ENCODE data around the gene CCDC92. TPM values are rescaled to one million over a fixed set of nuclear protein-coding genes. Genes with fewer than 3 reads are reported as not detected.

CCDC92 gene
- total RNA-seq, 1 donor from 2014 or later, result 4.8 TPM

- Histone ChIP-seq H3K36me3 (peaks cover 7% of the 10 kb centered on the region), H3K9me3 (ENCODE audit: low read depth) (no peaks in the 10 kb centered on the region), H3K4me2 (no peak overlapping the region), H3K79me2 (ENCODE audit: low read depth) (peaks cover 97% of the 10 kb centered on the region), H3F3A (ENCODE audit: low read depth) (peaks cover 11% of the 10 kb centered on the region), H3K9ac (no peak overlapping the region), H4K20me1 (ENCODE audit: low read depth) (peaks cover 100% of the 10 kb centered on the region), H3K4me3 (no peak overlapping the region), H3K27me3 (no peaks in the 10 kb centered on the region), H3K27ac (no peak overlapping the region), H2AFZ (replicated peaks) (no peak overlapping the region), H3K4me1 (peaks cover 10% of the 10 kb centered on the region)
- no peak for DNase-seq (ENCODE audit: low spot score)
- TF ChIP-seq CTCF (IDR thresholded peaks at IDR 0.05) (no peak), EZH2 (IDR thresholded peaks at IDR 0.05) (no peak), EZH2phosphoT487 (IDR thresholded peaks at IDR 0.05) (no peak)
- Mint-ChIP-seq H3K27ac (no peak overlapping the region), H3K27me3 (ENCODE audit: insufficient read depth, low read depth) (peaks cover 4% of the 10 kb centered on the region), H3K36me3 (peaks cover 27% of the 10 kb centered on the region), H3K4me3 (no peak overlapping the region), H3K9me3 (no peaks in the 10 kb centered on the region), H3K4me1 (peaks cover 33% of the 10 kb centered on the region)
Observed at GRCh38 chr12:123984903-123985302, 12.3 kb upstream of the CCDC92 start.

GRCh38 chr12:123983822-123984485 is 11.3 kb upstream of the CCDC92 start:
- peak; percentile 81 for DNase-seq (ENCODE audit: low spot score)
- Histone ChIP-seq H3F3A (ENCODE audit: low read depth) (peaks cover 11% of the 10 kb centered on the region), H4K20me1 (ENCODE audit: low read depth) (peaks cover 100% of the 10 kb centered on the region), H2AFZ (replicated peaks) (no peak overlapping the region), H3K36me3 (peaks cover 7% of the 10 kb centered on the region), H3K9ac (no peak overlapping the region), H3K4me3 (no peak overlapping the region), H3K4me1 (peaks cover 10% of the 10 kb centered on the region), H3K27ac (no peak overlapping the region), H3K9me3 (ENCODE audit: low read depth) (no peaks in the 10 kb centered on the region), H3K79me2 (ENCODE audit: low read depth) (peaks cover 97% of the 10 kb centered on the region), H3K27me3 (no peaks in the 10 kb centered on the region), H3K4me2 (no peak overlapping the region)
- TF ChIP-seq CTCF (IDR thresholded peaks at IDR 0.05), result peak; percentile 68
- no peak for TF ChIP-seq EZH2 (IDR thresholded peaks at IDR 0.05)
- no peak for TF ChIP-seq EZH2phosphoT487 (IDR thresholded peaks at IDR 0.05)
- peaks cover 4% of the 10 kb centered on the region for H3K27me3 Mint-ChIP-seq (ENCODE audit: insufficient read depth, low read depth)
- peaks cover 33% of the 10 kb centered on the region for H3K4me1 Mint-ChIP-seq
- no peak overlapping the region for H3K27ac Mint-ChIP-seq
- peaks cover 23% of the 10 kb centered on the region for H3K36me3 Mint-ChIP-seq
- H3K9me3 Mint-ChIP-seq, result no peaks in the 10 kb centered on the region
- H3K4me3 Mint-ChIP-seq, result no peak overlapping the region

GRCh38 chr12:123982269-123982668 is 9.6 kb upstream of the CCDC92 start:
- H3K4me1 ChIP-seq, result peaks cover 10% of the 10 kb centered on the region
- TF ChIP-seq EZH2phosphoT487 (IDR thresholded peaks at IDR 0.05), result no peak
- no peak for TF ChIP-seq EZH2 (IDR thresholded peaks at IDR 0.05)
- no peak overlapping the region for H3K27ac ChIP-seq
- H3K36me3 ChIP-seq, result no peaks in the 10 kb centered on the region
- Mint-ChIP-seq H3K36me3 (peaks cover 18% of the 10 kb centered on the region), H3K4me3 (no peak overlapping the region), H3K27me3 (ENCODE audit: insufficient read depth, low read depth) (peaks cover 4% of the 10 kb centered on the region), H3K9me3 (no peaks in the 10 kb centered on the region), H3K4me1 (peaks cover 33% of the 10 kb centered on the region), H3K27ac (no peak overlapping the region)
- no peak for DNase-seq (ENCODE audit: low spot score)
- H3K9ac ChIP-seq, result no peak overlapping the region
- H3K4me2 ChIP-seq, result peak overlapping the region; percentile 12
- no peak overlapping the region for H3K4me3 ChIP-seq
- no peak overlapping the region for H2AFZ ChIP-seq (replicated peaks)
- H4K20me1 ChIP-seq (ENCODE audit: low read depth), result peaks cover 100% of the 10 kb centered on the region
- H3K79me2 ChIP-seq (ENCODE audit: low read depth), result peaks cover 95% of the 10 kb centered on the region
- H3K9me3 ChIP-seq (ENCODE audit: low read depth), result no peaks in the 10 kb centered on the region
- no peaks in the 10 kb centered on the region for H3K27me3 ChIP-seq
- peaks cover 11% of the 10 kb centered on the region for H3F3A ChIP-seq (ENCODE audit: low read depth)

GRCh38 chr12:123979566-123979965 is 6.9 kb upstream of the CCDC92 start:
- H3K4me2 ChIP-seq, result no peak overlapping the region
- peaks cover 100% of the 10 kb centered on the region for H4K20me1 ChIP-seq (ENCODE audit: low read depth)
- peaks cover 95% of the 10 kb centered on the region for H3K79me2 ChIP-seq (ENCODE audit: low read depth)
- no peak overlapping the region for H3K9ac ChIP-seq
- Mint-ChIP-seq H3K4me3 (no peak overlapping the region), H3K4me1 (peaks cover 41% of the 10 kb centered on the region), H3K9me3 (no peaks in the 10 kb centered on the region), H3K27me3 (ENCODE audit: insufficient read depth, low read depth) (peaks cover 4% of the 10 kb centered on the region), H3K27ac (no peak overlapping the region), H3K36me3 (peaks cover 34% of the 10 kb centered on the region)
- H3K27ac ChIP-seq, result no peak overlapping the region
- H3K4me1 ChIP-seq, result peaks cover 17% of the 10 kb centered on the region
- no peak overlapping the region for H2AFZ ChIP-seq (replicated peaks)
- H3K36me3 ChIP-seq, result peaks cover 9% of the 10 kb centered on the region
- no peak overlapping the region for H3K4me3 ChIP-seq
- DNase-seq (ENCODE audit: low spot score), result no peak
- peaks cover 6% of the 10 kb centered on the region for H3K27me3 ChIP-seq
- no peaks in the 10 kb centered on the region for H3K9me3 ChIP-seq (ENCODE audit: low read depth)
- TF ChIP-seq EZH2 (IDR thresholded peaks at IDR 0.05) (no peak), EZH2phosphoT487 (IDR thresholded peaks at IDR 0.05) (no peak), CTCF (IDR thresholded peaks at IDR 0.05) (no peak)
- H3F3A ChIP-seq (ENCODE audit: low read depth), result peaks cover 15% of the 10 kb centered on the region
